Esophagus squamous epithelium (tissue), 5 donors: ENCODE data around the gene SBNO1. TPM values are rescaled to one million over a fixed set of nuclear protein-coding genes. Genes with fewer than 3 reads are reported as not detected.

Experiments used
- DNase-seq: peaks from one replicate; lab custom pipeline; 2025; lab: John Stamatoyannopoulos, UW
- H3K27ac ChIP-seq, 4 donors: fragments of 200-600 bp; sonication (generic); one replicate each; pipeline ENCODE4 v1.5.1; 2016 to 2019; ENCODE audit warnings: mild to moderate bottlenecking in 1 of 4
- H3K27me3 ChIP-seq, 4 donors: fragments of 200-600 bp; sonication (generic); 1 replicate in 3 of 4; 2 replicates in 1 of 4; pipeline versions ENCODE4 v1.5.1 to v1.6.0; 2017 to 2021; ENCODE audit warnings: antibody characterized with exemption in 1 of 4
- H3K36me3 ChIP-seq, 3 donors: fragments of 200-600 bp; sonication (generic); one replicate each; pipeline ENCODE4 v1.5.1; 2016 to 2019
- H3K4me1 ChIP-seq, 3 donors: fragments of 200-600 bp; sonication (generic); one replicate each; pipeline ENCODE4 v1.5.1; 2017 to 2019
- H3K4me3 ChIP-seq, 4 donors: fragments of 200-600 bp; sonication (generic); 1 replicate in 3 of 4; 2 replicates in 1 of 4; pipeline ENCODE4 v1.5.1; 2016 to 2019; ENCODE audit warnings: mild to moderate bottlenecking in 2 of 4, moderate library complexity in 1 of 4
- H3K9me3 ChIP-seq, 3 donors: fragments of 200-600 bp; sonication (generic); one replicate each; pipeline ENCODE4 v1.5.1; 2016 to 2019
- POLR2A ChIP-seq, 4 donors: fragments of 450-650 bp; IDR thresholded peaks; one replicate each; pipeline ENCODE4 v1.6.1; 2017; ENCODE audit warnings: antibody characterized with exemption in 4 of 4, mild to moderate bottlenecking in 4 of 4, moderate library complexity in 3 of 4
- WGBS, 2 donors: methylation state at CpG; one replicate each; pipeline ENCODE4 v1.1.5; 2018; 5-methylcytosine and 5-hydroxymethylcytosine counted together
- intact Hi-C: fragments of 100-400 bp; cut with DNase I; formaldehyde crosslinking; loops from one replicate; pipeline ENCODE4 v1.15.0; 2022
- total RNA-seq, 4 donors: library from RNA; depleted of rRNA; stranded (reverse); fragments of >200 nt; gene quantifications; one replicate each; pipeline ENCODE4 v1.1.0, GENCODE V29; 2016
- TF ChIP-seq, protein P1 (sequence below), 6 experiments: fragments of 450-650 bp in 4 of 6; fragments of 200-600 bp in 2 of 6; sonication (generic) in 2 of 6; IDR thresholded peaks; one replicate each; pipeline ENCODE4 v1.5.1; 2016 to 2019; ENCODE audit warnings: antibody characterized with exemption in 6 of 6, mild to moderate bottlenecking in 4 of 6, moderate library complexity in 4 of 6
- donor health status: DM: yes; HTN: yes; CAD: no.

Gene SBNO1
- total RNA-seq, 4 donors from 2014 or later: 16.8 to 26.1 (median 23.0) TPM

GRCh38 chr12:123344086-123344485, 20.6 kb downstream of the SBNO1 start:
- no peaks in the 10 kb centered on the region for H3K9me3 ChIP-seq
- no peak for DNase-seq
- TF ChIP-seq POLR2A (IDR thresholded peaks at IDR 0.05): no peak
- TF ChIP-seq, protein P1, sequence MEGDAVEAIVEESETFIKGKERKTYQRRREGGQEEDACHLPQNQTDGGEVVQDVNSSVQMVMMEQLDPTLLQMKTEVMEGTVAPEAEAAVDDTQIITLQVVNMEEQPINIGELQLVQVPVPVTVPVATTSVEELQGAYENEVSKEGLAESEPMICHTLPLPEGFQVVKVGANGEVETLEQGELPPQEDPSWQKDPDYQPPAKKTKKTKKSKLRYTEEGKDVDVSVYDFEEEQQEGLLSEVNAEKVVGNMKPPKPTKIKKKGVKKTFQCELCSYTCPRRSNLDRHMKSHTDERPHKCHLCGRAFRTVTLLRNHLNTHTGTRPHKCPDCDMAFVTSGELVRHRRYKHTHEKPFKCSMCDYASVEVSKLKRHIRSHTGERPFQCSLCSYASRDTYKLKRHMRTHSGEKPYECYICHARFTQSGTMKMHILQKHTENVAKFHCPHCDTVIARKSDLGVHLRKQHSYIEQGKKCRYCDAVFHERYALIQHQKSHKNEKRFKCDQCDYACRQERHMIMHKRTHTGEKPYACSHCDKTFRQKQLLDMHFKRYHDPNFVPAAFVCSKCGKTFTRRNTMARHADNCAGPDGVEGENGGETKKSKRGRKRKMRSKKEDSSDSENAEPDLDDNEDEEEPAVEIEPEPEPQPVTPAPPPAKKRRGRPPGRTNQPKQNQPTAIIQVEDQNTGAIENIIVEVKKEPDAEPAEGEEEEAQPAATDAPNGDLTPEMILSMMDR (IDR thresholded peaks at IDR 0.05): no peak
- intact Hi-C loops: no loop called here
- H3K4me3 ChIP-seq: no peak overlapping the region
- H3K4me1 ChIP-seq: no peaks in the 10 kb centered on the region
- WGBS, 2 donors: 83 to 90% methylated on average over 6 of the region's 6 CpGs
- H3K27ac ChIP-seq: no peak overlapping the region
- peaks cover 0 to 100% (median 47%) of the 10 kb centered on the region in 3 donors for H3K36me3 ChIP-seq
- H3K27me3 ChIP-seq: no peaks in the 10 kb centered on the region

- intact Hi-C loops: no loop called here
- Histone ChIP-seq H3K27me3 (no peaks in the 10 kb centered on the region), H3K27ac (no peak overlapping the region), H3K4me1 (no peaks in the 10 kb centered on the region), H3K9me3 (no peaks in the 10 kb centered on the region), H3K4me3 (no peak overlapping the region), H3K36me3 (peaks cover 0 to 100% (median 39%) of the 10 kb centered on the region in 3 donors)
- WGBS, 2 donors: 76 to 82% methylated on average over 5 of the region's 5 CpGs
- no peak for DNase-seq
- TF ChIP-seq POLR2A (IDR thresholded peaks at IDR 0.05): no peak
- TF ChIP-seq, protein P1 (IDR thresholded peaks at IDR 0.05): no peak
Observed at GRCh38 chr12:123337070-123337469, 27.6 kb downstream of the SBNO1 start.

GRCh38 chr12:123336530-123336929, 28.1 kb downstream of the SBNO1 start:
- no peaks in the 10 kb centered on the region for H3K4me1 ChIP-seq
- H3K4me3 ChIP-seq: no peak overlapping the region
- intact Hi-C loops: no loop called here
- 85 to 90% methylated on average over 8 of the region's 8 CpGs for WGBS, 2 donors
- H3K9me3 ChIP-seq: no peaks in the 10 kb centered on the region
- H3K27ac ChIP-seq: no peak overlapping the region
- no peaks in the 10 kb centered on the region for H3K27me3 ChIP-seq
- TF ChIP-seq, protein P1 (IDR thresholded peaks at IDR 0.05): no peak
- H3K36me3 ChIP-seq: peaks cover 0 to 100% (median 39%) of the 10 kb centered on the region in 3 donors
- no peak for DNase-seq

DNA sequence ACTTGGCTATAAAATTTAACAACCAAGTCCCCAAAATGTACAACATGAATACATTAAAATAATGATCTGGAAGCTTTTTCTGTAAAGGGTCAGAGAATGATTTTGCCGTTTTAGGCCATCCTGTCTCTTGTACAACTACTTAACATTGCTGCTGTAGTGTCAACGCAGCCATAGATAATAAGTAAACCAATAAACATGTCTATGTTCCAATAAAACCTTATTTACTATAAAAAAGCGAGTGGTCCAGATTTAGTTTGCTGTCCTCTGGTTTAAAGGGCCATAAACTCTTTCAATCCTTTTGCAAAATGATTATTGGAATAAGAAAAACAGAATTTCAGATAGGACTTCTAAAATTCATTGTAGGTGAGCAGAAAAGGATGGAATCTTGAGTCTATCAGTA, 29.2 kb downstream of the SBNO1 start:
- no peak for DNase-seq
- Histone ChIP-seq H3K36me3 (peaks cover 7 to 100% (median 38%) of the 10 kb centered on the region in 3 donors), H3K4me1 (no peaks in the 10 kb centered on the region), H3K9me3 (no peaks in the 10 kb centered on the region), H3K27ac (no peak overlapping the region), H3K27me3 (no peaks in the 10 kb centered on the region), H3K4me3 (no peak overlapping the region)
- TF ChIP-seq POLR2A (IDR thresholded peaks at IDR 0.05): no peak
- TF ChIP-seq, protein P1 (IDR thresholded peaks at IDR 0.05): no peak
- 81 to 88% methylated on average over 3 of the region's 3 CpGs for WGBS, 2 donors
- intact Hi-C loops: no loop called here

GRCh38 chr12:123329799-123330198, 34.8 kb downstream of the SBNO1 start:
- intact Hi-C loops: no loop called here
- Histone ChIP-seq H3K27me3 (no peaks in the 10 kb centered on the region), H3K9me3 (no peaks in the 10 kb centered on the region), H3K4me1 (no peaks in the 10 kb centered on the region), H3K36me3 (peaks cover 30 to 100% (median 47%) of the 10 kb centered on the region in 3 donors), H3K27ac (no peak overlapping the region), H3K4me3 (no peak overlapping the region)
- 100% methylated on average over 1 of the region's 1 CpG for WGBS, 2 donors
- no peak for DNase-seq
- TF ChIP-seq, protein P1 (IDR thresholded peaks at IDR 0.05): no peak
- TF ChIP-seq POLR2A (IDR thresholded peaks at IDR 0.05): no peak
